RCC 7860 (cell line): ENCODE results near the gene CFB.

Source experiments
- DNase-seq: peaks from one replicate; pipeline ENCODE4 v3.0.0-alpha.2; 2015; ENCODE audit warnings: low spot score
- FAIRE-seq: peaks from 2 replicates; lab custom pipeline; 2012; peaks lifted over from hg19 to GRCh38; lab: Jason Lieb, UNC

Gene CFB

DNA sequence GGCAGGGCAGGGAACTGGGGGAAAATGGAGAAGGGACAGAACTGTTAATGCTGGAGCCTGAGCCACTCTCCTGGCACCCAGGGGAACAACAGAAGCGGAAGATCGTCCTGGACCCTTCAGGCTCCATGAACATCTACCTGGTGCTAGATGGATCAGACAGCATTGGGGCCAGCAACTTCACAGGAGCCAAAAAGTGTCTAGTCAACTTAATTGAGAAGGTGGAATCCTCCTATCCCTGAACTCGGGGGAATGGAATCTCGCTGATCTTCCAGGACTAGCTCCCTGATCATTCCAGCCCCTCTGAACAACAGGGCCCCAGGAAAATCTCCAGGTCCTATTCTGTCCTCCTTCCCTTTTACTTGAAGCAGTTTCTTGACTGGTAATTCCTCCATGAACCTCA lies 2.0 kb downstream of the CFB start:
- FAIRE-seq (no peak), DNase-seq (no peak)

- DNase-seq (no peak), FAIRE-seq (no peak)
Measured at GRCh38 chr6:31948306-31948705, 2.4 kb downstream of the CFB start.

GRCh38 chr6:31948753-31949413 lies 3.0 kb downstream of the CFB start:
- FAIRE-seq, result no peak
- DNase-seq, result peak; percentile 40

DNA sequence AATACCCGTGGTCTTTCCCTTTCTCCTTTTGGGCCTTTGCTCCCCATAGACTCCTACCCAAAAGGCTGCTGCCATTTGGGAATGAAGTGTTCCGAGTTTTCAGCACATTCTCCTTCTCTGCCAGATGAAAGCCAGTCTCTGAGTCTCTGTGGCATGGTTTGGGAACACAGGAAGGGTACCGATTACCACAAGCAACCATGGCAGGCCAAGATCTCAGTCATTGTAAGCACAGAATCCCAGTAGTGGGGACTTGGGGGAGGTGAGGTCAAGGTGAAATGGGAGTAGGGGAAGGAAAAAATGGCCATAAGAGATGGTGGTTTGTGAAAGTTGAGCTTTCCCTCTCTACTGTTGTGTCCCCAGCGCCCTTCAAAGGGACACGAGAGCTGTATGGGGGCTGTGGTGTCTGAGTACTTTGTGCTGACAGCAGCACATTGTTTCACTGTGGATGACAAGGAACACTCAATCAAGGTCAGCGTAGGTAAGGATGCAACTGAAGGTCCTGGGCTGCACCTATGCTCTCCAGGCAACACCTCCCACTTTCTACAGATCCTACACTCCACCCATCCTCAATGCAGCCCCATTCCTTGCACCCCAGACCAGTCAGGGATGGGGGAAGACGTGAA lies 4.1 kb downstream of the CFB start:
- FAIRE-seq (no peak), DNase-seq (no peak)

DNA sequence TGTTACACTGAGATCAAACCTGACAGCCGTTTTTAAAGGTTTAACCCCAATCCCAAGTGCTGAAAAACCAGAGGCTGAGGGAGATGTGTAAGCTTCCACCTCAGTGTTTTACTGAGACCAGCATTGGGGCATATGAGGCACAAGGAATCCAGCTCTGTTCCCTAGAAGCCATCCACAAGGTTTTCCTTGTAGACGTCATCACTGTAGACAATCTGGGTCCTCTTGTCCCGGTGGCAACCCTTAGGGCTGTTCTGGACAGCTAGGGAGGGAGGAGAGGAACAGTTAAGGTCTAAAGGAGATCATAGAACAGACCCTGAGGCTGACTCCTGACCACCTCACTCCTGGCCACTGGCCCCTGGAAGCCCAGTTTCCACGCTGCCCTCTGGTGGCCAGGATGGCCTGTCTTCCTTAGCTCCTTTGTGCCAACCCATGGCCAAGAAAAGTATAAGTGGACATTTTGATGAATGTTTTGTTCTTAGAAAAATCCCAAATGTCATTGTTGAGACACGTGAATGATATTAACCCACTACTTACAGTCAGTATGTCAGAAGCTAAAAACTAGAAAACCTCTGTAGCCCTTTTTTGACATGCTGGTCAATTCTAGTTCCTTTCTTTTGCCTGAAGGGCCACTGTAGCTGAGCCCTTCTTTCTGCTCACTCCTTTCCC lies 6.4 kb downstream of the CFB start:
- DNase-seq (peak; percentile 27), FAIRE-seq (no peak)

DNA sequence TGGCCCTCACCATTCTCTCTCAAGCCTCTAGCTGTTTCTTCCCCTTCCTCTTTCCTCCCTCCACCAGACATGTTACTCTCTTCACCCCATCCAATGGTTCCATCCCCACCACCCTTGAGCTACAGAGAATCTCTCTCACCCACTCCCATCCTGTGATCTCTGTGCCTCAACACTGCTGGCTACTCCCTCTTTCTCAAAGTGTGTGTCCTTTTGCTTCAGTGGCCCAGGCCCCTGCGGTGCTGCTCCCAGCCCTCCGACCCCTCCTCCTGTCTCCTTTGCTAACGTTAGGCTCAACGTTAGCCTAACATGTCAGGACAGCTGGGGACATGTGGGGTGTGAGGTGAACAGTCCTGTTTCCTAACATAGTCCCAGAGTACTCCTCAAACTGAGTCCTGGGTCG lies 7.0 kb downstream of the CFB start:
- no peak for FAIRE-seq
- no peak for DNase-seq

GRCh38 chr6:31954511-31954910 lies 8.6 kb downstream of the CFB start:
- no peak for FAIRE-seq

GRCh38 chr6:31956796-31957195 lies 10.9 kb downstream of the CFB start:
- FAIRE-seq, result no peak
- no peak for DNase-seq

More at GRCh38 chr6:31954511-31954910, 8.6 kb downstream of the CFB start:
- no peak for DNase-seq

DNA sequence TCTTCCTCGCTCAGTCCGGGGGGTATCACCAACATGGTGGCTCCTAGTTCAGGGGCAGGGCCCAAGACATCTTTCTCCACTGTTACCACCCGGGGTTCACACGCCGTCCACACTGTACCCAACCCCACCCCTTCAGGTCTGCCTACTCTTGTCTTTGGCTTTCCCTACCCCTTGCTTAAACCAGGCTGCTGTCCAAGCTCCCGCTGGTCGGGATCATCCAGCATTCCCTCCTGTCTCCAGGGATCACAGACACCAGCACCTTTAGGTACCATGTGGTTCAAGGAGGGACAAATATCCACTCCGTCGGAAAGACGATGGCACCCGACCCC lies 12.5 kb downstream of the CFB start:
- FAIRE-seq (no peak), DNase-seq (no peak)

GRCh38 chr6:31958741-31959739 lies 13.1 kb downstream of the CFB start, which contains the start of the genes NELFE and SKIC2:
Gene NELFE (minus strand): TSS chr6:31958971. CDS start chr6:31958446, 525 bp downstream.
Gene SKIC2 (plus strand): TSS chr6:31959175. CDS start chr6:31959193, 18 bp downstream.
- DNase-seq, result peak; percentile 92
- peak; percentile 70 for FAIRE-seq

DNA sequence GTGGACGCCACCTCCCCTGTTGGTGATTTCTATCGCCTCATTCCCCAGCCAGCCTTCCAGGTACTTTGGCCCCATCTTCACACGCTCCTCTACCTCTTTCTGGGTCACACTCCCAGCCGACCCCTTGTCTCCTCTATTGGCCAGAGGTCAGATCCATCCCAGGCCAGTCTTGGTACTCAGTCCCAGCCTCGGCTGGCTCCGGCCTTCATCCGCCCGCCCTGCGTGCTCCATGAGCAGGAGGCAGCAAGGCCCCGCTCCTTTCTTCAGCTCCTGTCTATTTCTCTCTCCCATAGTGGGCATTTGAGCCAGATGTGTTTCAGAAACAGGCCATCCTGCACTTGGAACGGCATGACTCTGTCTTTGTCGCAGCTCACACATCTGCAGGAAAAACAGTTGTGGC lies 15.7 kb downstream of the CFB start:
- DNase-seq (no peak), FAIRE-seq (no peak)

GRCh38 chr6:31963921-31964320 lies 18.0 kb downstream of the CFB start:
- DNase-seq (no peak), FAIRE-seq (no peak)

GRCh38 chr6:31965700-31966099 lies 19.8 kb downstream of the CFB start:
- no peak for FAIRE-seq
- DNase-seq, result no peak

GRCh38 chr6:31966506-31966905 lies 20.6 kb downstream of the CFB start:
- FAIRE-seq, result no peak
- no peak for DNase-seq

GRCh38 chr6:31966997-31967925 lies 21.4 kb downstream of the CFB start:
- no peak for DNase-seq
- no peak for FAIRE-seq

GRCh38 chr6:31967926-31968320 lies 22.0 kb downstream of the CFB start:
- FAIRE-seq (no peak), DNase-seq (no peak)

DNA sequence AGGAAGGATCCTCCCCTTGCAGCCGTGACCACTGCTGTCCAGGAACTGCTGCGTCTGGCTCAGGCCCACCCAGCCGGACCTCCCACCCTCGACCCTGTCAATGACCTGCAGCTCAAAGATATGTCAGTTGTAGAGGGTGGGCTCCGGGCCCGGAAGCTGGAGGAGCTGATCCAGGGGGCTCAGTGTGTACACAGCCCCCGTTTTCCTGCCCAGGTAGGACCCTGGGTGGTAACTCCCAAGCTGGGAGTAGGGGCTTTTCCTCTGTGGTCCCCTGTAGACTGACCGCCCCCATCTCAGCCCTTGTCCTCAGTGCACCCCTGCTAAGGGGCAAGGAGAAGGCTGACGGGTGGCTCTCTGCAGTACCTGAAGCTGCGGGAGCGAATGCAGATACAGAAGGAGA lies 22.4 kb downstream of the CFB start:
- DNase-seq, result no peak
- FAIRE-seq, result no peak

GRCh38 chr6:31968791-31969711 lies 23.2 kb downstream of the CFB start:
- no peak for DNase-seq
- no peak for FAIRE-seq
